ENCODE data around the gene CHD2.

The CHD2 gene

GRCh38 chr15:92885224-92886041 lies 14.7 kb upstream of the CHD2 start:
- DNase-seq, result no peak

DNA sequence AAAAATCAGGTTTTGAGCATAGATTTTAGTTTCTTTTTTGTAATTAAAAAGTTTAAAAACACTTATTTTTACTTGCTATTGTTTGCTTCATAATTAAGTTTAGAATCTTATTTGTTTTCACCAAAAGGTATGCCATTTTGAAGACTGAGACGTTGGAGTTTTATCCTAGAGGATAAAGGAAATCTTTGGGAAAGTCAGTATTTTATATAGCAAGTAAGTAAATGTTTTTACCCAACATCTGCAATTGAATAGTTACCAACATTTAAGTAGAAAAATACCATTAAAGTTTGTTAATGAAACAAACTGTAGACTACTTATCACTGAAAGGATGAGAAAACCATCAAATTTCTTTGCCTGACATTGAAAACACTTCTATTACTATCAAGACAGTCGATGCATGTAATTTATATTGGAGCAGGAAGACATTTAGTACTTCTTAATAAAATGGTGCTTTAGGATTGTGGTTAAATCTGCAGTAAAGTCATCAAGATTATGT lies 14.0 kb upstream of the CHD2 start:
- no peak for DNase-seq

GRCh38 chr15:92886815-92887214 lies 13.3 kb upstream of the CHD2 start:
- DNase-seq, result no peak

GRCh38 chr15:92887869-92888268 lies 12.3 kb upstream of the CHD2 start:
- DNase-seq, result no peak

GRCh38 chr15:92889390-92890107 lies 10.6 kb upstream of the CHD2 start:
- DNase-seq, result no peak

GRCh38 chr15:92891533-92892200 lies 8.5 kb upstream of the CHD2 start:
- no peak for DNase-seq

DNA sequence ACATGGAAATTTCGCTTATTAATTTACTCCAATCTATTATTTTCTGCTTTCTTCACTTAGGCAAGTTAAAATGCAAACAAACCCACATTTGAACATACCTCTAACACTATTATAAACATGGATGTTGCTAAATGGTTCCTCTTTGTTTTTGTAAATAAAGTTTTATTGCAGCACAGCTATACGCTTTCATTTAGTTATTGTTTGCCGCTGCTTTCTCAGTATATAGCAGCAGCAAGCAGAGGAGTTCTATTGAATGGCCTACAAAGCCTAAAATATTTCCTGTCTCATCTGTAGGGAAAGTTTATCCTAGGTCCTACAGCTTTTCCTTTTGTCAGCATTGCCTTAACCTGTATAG lies 7.9 kb upstream of the CHD2 start:
- no peak for DNase-seq

- DNase-seq, result no peak
These were observed 6.9 kb upstream of the CHD2 start for GRCh38 chr15:92893200-92893599.

DNA sequence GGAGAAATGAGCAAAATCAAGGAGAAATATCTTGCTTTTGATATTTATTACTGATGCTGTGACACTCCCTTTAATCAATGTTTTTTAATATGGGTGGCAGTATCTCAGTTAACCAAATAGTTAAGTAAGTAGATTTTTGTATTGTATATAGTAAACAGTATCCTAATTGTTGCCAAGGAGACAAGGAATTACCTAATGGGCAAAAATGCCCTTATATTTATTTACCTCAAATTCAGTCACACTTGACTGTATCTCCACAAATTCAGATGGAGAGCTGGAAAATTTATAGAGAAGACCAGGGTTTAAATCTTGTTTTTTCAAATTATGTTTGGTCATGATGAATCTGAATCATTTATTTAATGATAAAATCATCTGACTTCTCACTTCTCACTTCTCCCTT lies 3.6 kb upstream of the CHD2 start:
- DNase-seq, result no peak

- no peak for DNase-seq
These were observed 2.5 kb upstream of the CHD2 start for GRCh38 chr15:92897620-92898019.

GRCh38 chr15:92898988-92899582 lies 1.0 kb upstream of the CHD2 start:
- DNase-seq, result no peak

DNA sequence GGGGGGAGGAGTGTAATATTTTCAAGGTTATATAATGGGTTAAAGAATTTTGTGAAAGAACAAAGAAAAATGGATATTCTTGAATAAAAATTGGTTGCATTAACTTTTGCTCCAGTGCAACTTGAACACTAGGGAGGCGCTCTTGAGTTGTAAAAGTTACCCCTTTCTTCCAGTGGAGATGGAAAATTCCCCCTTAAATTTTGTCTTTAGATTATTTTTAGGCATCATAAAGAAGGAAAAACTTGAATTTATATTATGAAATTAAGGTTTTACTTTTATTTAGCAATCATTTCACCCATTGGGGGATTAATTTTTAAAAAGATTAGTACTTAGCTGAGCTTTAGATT lies 550 bp upstream of the CHD2 start:
- peak; percentile 74 for DNase-seq

DNA sequence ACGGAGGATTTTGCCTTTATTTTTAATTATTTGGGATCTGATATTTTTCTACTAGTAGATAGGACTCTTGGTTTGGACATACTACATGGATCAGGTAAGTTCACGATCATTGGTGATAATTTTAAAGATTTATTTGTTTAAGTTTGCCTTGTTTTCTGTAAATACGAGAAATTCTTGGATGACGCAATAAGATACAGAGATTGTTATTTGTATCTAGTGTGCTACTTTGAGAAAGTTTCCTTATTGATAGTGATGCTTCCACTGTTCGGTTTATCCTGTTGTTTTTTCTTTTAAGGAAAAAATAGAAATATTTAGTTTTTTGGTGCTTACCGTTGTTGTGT lies 577 bp downstream of the CHD2 start:
- no peak for DNase-seq

DNA sequence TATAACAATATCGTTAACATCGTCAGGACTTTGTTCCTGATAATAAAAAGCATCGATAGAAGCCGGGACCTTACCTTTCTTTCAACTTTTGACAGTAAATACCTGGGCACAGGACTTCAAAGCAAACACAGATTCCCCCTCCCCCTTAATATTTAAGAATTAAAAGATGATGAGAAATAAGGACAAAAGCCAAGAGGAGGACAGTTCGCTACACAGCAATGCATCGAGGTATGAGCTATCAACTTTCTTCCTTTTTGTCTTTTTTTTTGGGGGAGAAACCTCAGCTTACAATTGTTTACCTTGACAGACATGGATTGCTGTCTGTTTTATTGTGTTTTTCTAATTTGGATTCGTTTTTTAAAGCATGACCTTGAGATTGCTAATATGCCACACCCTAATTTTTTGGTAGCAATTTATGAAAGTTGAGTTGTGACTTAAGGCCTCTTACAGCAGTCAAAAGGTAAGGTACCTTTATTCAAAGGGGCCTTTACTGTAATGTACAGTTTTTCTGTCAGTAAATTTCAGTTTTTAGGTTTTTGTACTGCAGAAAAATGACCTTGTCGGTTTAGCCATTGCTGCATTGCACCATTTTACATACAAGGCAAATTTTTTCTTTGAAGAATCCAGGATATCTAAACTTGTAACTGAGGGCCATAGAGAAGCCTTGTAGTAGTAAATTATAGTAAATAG lies 1.1 kb downstream of the CHD2 start:
- peak; percentile 48 for DNase-seq

- no peak for DNase-seq
These were observed 1.9 kb downstream of the CHD2 start for GRCh38 chr15:92901995-92902394.

- peak; percentile 55 for DNase-seq
These were observed 2.8 kb downstream of the CHD2 start for GRCh38 chr15:92902737-92903593.

DNA sequence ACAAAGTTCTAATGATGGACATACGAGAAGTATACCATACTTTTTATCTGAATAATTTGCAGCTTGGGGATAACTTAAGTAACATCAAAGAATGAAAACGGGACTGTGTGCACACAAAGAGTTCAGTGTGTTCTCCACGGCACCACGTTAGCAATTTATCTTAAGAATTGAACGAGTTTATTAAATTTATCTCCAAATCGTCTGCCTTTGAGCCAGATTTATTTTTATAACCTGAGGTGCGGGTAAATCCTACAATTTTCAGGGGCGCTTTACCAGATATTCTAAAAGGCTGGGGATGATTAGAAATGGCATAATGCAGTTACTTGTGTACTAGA lies 3.5 kb downstream of the CHD2 start:
- DNase-seq, result no peak

GRCh38 chr15:92903966-92904721 lies 4.0 kb downstream of the CHD2 start:
- DNase-seq, result peak; percentile 98

DNA sequence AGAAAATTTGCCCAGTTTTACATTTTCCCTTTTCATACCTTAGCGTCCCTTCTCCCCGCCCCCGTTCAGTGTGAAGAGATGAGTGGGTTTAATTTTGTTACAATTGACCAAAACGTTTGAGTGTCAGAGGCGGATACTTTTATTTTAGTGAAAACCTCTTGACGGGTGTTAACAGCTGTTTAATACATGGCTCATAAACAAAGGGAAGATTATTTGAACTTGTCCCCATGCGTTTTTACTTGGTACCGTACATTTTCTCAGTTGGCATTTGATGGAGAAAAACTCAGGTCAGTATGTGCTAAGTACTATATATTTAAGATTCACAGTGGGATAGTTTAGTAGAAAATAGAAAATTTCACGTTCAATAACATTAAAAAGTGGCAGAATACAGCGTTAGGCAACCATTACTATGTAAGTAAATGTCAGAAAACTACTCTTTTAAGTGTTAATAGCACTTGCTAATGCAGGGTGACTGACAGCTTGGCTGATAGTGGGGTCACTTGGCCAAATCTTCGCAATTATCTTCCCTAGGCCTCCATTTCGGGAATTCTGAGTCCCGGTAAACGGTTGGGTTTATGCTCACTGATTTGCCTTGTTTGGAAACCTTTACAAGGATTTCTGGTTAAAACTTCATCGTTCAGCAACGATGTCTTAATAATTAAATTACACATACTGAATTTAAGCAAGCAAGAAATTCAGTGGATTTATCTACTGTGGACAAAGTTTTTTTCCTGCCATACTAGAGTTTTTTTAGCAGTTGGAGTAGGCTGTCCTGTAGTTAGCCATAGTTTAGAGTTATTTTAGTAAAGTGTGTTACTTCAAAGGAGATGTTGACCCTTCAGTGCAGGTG lies 4.8 kb downstream of the CHD2 start:
- no peak for DNase-seq

- DNase-seq, result no peak
These were observed 5.9 kb downstream of the CHD2 start for GRCh38 chr15:92906020-92906419.
